Stimulated activated CD4-positive, alpha-beta T cell treated with anti-CD3 and anti-CD28 coated beads, Interleukin-1b, Interleukin-23, amount 100 ng/mL, for 4 hours (primary cell): Measurements from ENCODE around the gene FOCAD.

Experiments used
- DNase-seq, 2 donors: peaks; one replicate each; pipeline ENCODE4 v3.0.0-alpha.2; 2020; ENCODE audit warnings: low read depth in 2 of 2

Gene FOCAD

GRCh38 chr9:21015129-21015815 lies 331.2 kb downstream of the FOCAD start:
- DNase-seq, result no peak

GRCh38 chr9:21015995-21016394 lies 331.9 kb downstream of the FOCAD start:
- DNase-seq, result no peak

- DNase-seq, result no peak
Observed at GRCh38 chr9:21016701-21017491, 332.8 kb downstream of the FOCAD start.

GRCh38 chr9:21018177-21018576 lies 334.1 kb downstream of the FOCAD start:
- DNase-seq, result no peak

- DNase-seq, result no peak
Observed at GRCh38 chr9:21023861-21024260, 339.8 kb downstream of the FOCAD start.

GRCh38 chr9:21027295-21027694 lies 343.2 kb downstream of the FOCAD start:
- no peak for DNase-seq

- no peak for DNase-seq
Observed at GRCh38 chr9:21028466-21028865, 344.4 kb downstream of the FOCAD start.

GRCh38 chr9:21029661-21030060 lies 345.6 kb downstream of the FOCAD start:
- no peak for DNase-seq

GRCh38 chr9:21030389-21031035 lies 346.5 kb downstream of the FOCAD start:
- no peak for DNase-seq

- DNase-seq, result peak; percentile 45
Observed at GRCh38 chr9:21031091-21031807, 347.2 kb downstream of the FOCAD start, which contains the start of gene HACD4. HACD4 (minus strand) TSS chr9:21031640; CDS start chr9:21031590, 50 bp downstream.

GRCh38 chr9:21031808-21032183 lies 347.7 kb downstream of the FOCAD start:
- DNase-seq, result no peak

- DNase-seq, result no peak
Observed at GRCh38 chr9:21037278-21037677, 353.2 kb downstream of the FOCAD start.

- no peak for DNase-seq
Observed at GRCh38 chr9:21039302-21039701, 355.2 kb downstream of the FOCAD start.

- DNase-seq, result no peak
Observed at GRCh38 chr9:21042466-21042865, 358.4 kb downstream of the FOCAD start.

- no peak for DNase-seq
Observed at GRCh38 chr9:21043841-21044240, 359.8 kb downstream of the FOCAD start.
